HG02623 (cell line): Measurements from ENCODE around the gene FOXO1.

ENCODE experiments used
- ATAC-seq: cut with Tn5 transposase; IDR thresholded peaks from one replicate; pipeline ENCODE4 v1.9.1; 2021; ENCODE audit warnings: moderate library complexity; ENCODE audit not compliant: unreplicated experiment

The FOXO1 gene

GRCh38 chr13:40517486-40518480, 148.7 kb downstream of the FOXO1 start:
- ATAC-seq, result peak; percentile 81

- ATAC-seq, result no peak
Observed at GRCh38 chr13:40515702-40516101, 150.7 kb downstream of the FOXO1 start.

DNA sequence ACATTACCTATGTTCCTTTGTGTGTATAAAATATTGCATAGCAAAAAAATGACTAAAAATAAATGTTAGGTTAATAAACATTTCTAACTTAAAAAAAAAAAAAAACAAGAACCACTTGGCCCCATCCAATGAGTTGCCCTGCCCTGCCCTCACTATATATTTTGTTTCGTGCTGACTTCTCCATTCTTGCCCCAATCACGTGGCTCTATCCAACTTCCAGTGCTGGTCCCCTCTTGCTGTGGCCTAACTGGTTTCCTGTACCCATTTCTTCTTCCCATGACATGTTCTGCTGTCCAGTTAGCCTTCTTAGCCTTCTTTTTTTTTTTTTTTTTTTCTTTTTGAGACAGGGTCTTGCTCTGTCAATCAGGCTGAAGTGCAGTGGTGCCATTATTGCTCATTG, 151.6 kb downstream of the FOXO1 start:
- no peak for ATAC-seq

DNA sequence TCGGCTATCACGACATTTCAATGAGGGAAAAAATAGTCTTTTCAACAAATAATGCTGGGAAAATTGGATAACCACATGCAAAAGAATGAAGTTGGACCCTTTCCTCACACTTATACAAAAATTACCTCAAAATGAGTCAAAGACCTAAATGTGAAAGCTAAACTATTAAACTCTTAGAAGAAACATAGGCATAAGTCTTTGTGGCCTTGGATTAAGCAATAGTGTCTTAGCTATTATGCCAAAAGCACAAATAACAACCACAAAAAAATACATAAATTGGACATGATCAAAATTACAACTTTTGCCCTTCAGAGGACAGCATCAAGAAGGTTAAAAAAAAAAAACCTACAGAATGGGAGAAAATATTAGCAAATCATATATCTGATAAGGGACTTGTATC, 156.6 kb downstream of the FOXO1 start:
- ATAC-seq, result no peak

- ATAC-seq, result no peak
Observed at GRCh38 chr13:40508767-40509342, 157.6 kb downstream of the FOXO1 start.

GRCh38 chr13:40508127-40508526, 158.3 kb downstream of the FOXO1 start:
- ATAC-seq, result no peak

DNA sequence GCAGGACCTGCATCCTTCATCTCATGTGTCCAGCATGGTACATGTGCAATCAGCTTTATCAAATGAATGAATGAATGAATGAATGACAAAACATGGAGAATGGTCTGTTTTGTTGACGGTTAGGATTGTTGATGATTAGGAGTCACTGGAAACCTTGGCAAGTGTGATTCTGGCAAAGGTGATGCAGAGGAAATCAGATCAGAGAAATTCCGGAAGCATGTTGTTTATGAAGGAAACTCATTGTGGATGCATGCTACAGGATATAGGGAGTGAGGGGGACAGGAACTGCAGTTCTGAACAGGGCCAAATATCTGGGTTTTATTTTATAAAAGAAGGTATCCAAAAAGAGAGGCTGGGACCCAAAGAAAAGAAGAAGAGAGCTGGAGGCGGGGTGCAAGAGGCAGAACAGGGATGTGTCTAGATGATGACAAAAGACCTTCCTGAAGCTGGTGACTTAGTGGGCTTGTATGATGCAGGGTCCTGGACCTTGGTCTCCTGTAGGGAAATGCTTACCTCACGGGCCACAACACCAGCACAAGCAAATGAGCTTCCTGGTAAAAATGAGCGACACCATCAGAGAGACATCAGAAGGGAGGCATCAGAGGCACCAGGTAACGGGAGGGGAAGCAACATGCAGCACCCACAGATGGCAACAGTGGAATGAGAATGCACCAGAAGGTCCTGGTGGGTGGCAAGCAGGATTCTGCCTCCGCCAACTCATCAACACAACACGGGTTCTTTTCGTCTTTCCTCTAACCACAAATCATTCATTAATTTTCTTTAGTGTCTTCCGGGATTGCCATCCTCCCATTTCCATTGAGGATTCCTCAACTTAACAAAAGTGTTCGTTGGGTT, 159.6 kb downstream of the FOXO1 start:
- no peak for ATAC-seq
